Hepatocyte (in vitro differentiated cells): Measurements from ENCODE around the gene R3HDM4. TPM values are rescaled to one million over a fixed set of nuclear protein-coding genes. Genes with fewer than 3 reads are reported as not detected.

Experiments used
- DNase-seq: peaks from one replicate; pipeline ENCODE4 v3.0.0-alpha.2; 2016; ENCODE audit warnings: low spot score
- H2AFZ ChIP-seq: fragments of 200-600 bp; sonication (generic); 2 replicates; pipeline ENCODE4 v1.6.0; 2016; ENCODE audit warnings: antibody characterized with exemption, mild to moderate bottlenecking
- H3K27ac ChIP-seq: fragments of 200-600 bp; sonication (generic); 2 replicates; pipeline ENCODE4 v1.5.1; 2016; ENCODE audit warnings: mild to moderate bottlenecking
- H3K27me3 ChIP-seq: fragments of 200-600 bp; sonication (generic); 2 replicates; pipeline ENCODE4 v1.6.1; 2016
- H3K36me3 ChIP-seq: fragments of 200-600 bp; sonication (generic); replicated peaks from 2 replicates; pipeline ENCODE4 v1.5.1; 2016; ENCODE audit warnings: low read depth; ENCODE audit not compliant: insufficient read depth
- H3K4me1 ChIP-seq: fragments of 200-600 bp; sonication (generic); 2 replicates; pipeline ENCODE4 v1.5.1; 2016; ENCODE audit warnings: mild to moderate bottlenecking, moderate library complexity; ENCODE audit not compliant: insufficient read depth
- H3K4me2 ChIP-seq: fragments of 200-600 bp; sonication (generic); 2 replicates; pipeline ENCODE4 v1.6.0; 2016
- H3K4me3 ChIP-seq: fragments of 200-600 bp; sonication (generic); 2 replicates; pipeline ENCODE4 v1.5.1; 2016; ENCODE audit warnings: mild to moderate bottlenecking
- H3K79me2 ChIP-seq: fragments of 200-600 bp; sonication (generic); 2 replicates; pipeline ENCODE4 v1.6.0; 2017; ENCODE audit warnings: mild to moderate bottlenecking
- H3K9me2 ChIP-seq: fragments of 200-600 bp; sonication (generic); replicated peaks from 2 replicates; pipeline ENCODE4 v1.6.0; 2017; ENCODE audit warnings: mild to moderate bottlenecking; ENCODE audit not compliant: insufficient read depth
- H3K9me3 ChIP-seq: fragments of 200-600 bp; sonication (generic); 2 replicates; pipeline ENCODE4 v1.5.1; 2016; ENCODE audit warnings: low read depth, mild to moderate bottlenecking
- H4K20me1 ChIP-seq: fragments of 200-600 bp; sonication (generic); 2 replicates; pipeline ENCODE4 v1.6.0; 2016; ENCODE audit warnings: mild to moderate bottlenecking; ENCODE audit not compliant: insufficient read depth, poor library complexity, severe bottlenecking
- CTCF ChIP-seq: fragments of 200-600 bp; sonication (generic); IDR thresholded peaks from 2 replicates; pipeline ENCODE4 v1.5.1; 2016; ENCODE audit warnings: antibody characterized with exemption, mild to moderate bottlenecking; ENCODE audit not compliant: poor library complexity
- EZH2 ChIP-seq: fragments of 200-600 bp; sonication (generic); IDR thresholded peaks from 2 replicates; pipeline ENCODE4 v1.6.1; 2016; ENCODE audit warnings: antibody characterized with exemption, mild to moderate bottlenecking, borderline replicate concordance
- EZH2phosphoT487 ChIP-seq: fragments of 200-600 bp; sonication (generic); IDR thresholded peaks from one replicate; pipeline ENCODE4 v1.6.1; 2018; ENCODE audit warnings: antibody characterized with exemption, mild to moderate bottlenecking, low read depth, moderate library complexity; ENCODE audit not compliant: unreplicated experiment, severe bottlenecking
- WGBS: methylation state at CpG from one replicate; pipeline ENCODE4 v1.1.6; 2016; ENCODE audit warnings: low lambda C conversion rate; ENCODE audit errors: missing lambda C conversion rate; 5-methylcytosine and 5-hydroxymethylcytosine counted together
- polyA plus RNA-seq: library from polyadenylated mRNA; unstranded; fragments of >200 nt; fragmentation: Nextera tagmentation; extraction: Ambion mirVana; gene quantifications from 2 replicates; pipeline ENCODE4 v1.2.1, GENCODE V29; 2016
- total RNA-seq: library from RNA; depleted of rRNA; stranded (reverse); fragments of >200 nt; gene quantifications from 2 replicates; pipeline ENCODE4 v1.2.3, GENCODE V29; 2014

The R3HDM4 gene
- total and polyA plus RNA-seq, 2 experiments from 2014 or later: 44.1 to 86.6 TPM

DNA sequence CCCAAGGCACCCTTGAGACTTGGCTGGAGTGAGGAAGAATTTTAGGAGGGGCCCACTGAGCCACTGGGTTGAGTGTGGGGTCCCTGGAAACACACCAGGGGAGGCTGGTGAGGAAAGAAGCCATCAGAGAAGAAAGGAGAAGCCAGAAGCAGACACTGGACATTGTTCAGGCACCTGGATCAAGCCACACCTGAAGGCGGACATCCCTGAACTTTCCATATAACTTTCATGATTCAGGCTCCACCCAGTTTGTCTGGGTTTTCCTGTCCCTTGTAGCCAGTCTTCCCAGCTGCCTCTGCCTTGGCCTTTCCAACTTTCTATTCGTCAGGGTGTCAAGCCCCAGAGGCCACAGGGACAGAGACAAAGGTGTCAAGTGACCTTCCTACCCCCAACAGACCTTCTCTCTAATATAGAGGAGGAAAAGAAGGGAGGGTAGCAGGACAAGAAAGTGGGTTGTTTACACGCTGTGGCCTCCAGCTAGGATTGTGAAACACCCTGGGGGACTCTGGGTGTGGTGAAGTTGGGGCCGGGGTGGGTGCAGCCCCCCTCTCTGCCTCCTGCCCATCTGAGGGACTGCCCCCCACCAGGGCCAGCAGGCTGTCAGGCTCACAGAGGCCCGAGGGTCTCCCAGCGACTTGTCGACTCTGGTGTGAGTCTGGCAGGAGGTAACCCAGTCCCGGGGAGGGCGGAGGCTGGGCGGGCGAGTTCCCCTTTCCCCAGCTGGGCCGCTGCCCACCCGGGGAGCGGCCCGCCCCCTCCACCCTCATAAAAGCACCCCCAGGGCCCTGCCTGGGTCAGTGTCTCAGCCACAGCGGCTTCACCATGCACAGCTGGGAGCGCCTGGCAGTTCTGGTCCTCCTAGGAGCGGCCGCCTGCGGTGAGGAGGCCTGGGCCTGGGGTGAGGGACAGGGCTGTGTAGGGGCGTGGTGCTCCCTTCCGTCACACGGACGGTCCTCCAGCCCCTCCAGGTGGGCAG, 53.9 kb downstream of the R3HDM4 start, which contains the start of gene CFD:
CFD (plus strand) TSS at position 797 of the 976 bp plus-strand sequence; CDS start at position 823, 26 bp downstream.
- Histone ChIP-seq H3K36me3 (no peaks in the 10 kb centered on the region), H3K4me3 (peak within 1 kb of the TSS; percentile 14), H3K27ac (no peak within 1 kb of the TSS), H3K4me2 (peak within 1 kb of the TSS; percentile 84), H3K79me2 (no peaks in the 10 kb centered on the region), H3K4me1 (peaks cover 5% of the 10 kb centered on the region), H2AFZ (no peak within 1 kb of the TSS), H3K9me3 (no peaks in the 10 kb centered on the region), H3K9me2 (no peaks in the 10 kb centered on the region), H3K27me3 (no peaks in the 10 kb centered on the region), H4K20me1 (no peaks in the 10 kb centered on the region)
- TF ChIP-seq EZH2phosphoT487 (no peak), CTCF (no peak), EZH2 (no peak)
- no peak for DNase-seq
- 70% methylated on average over 16 of the region's 24 CpGs for WGBS

DNA sequence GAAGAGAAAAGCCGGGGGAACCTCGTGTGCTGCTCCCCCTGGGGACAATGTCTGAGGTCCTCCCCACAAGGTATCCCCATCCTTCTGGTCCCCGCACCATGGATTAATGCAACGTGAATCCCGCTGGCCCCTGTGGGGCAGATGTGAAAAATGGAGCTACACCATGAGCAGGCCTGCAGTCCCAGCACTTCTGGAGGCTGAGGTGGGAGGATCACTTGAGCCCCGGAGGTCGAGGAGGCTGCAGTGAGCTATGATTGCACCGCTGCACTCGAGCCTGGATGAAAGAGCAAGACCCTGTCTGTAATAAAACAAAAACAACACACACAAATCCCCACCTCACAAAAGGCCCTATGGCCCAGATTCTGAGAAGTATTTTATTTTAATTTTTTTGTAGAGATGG, 54.7 kb downstream of the R3HDM4 start:
- DNase-seq: no peak
- no peak overlapping the region for H2AFZ ChIP-seq
- no peaks in the 10 kb centered on the region for H3K9me2 ChIP-seq
- 83% methylated on average over 9 of the region's 9 CpGs for WGBS
- TF ChIP-seq EZH2 (no peak), EZH2phosphoT487 (no peak), CTCF (no peak)
- no peaks in the 10 kb centered on the region for H3K27me3 ChIP-seq
- no peak overlapping the region for H3K27ac ChIP-seq
- H3K9me3 ChIP-seq: no peaks in the 10 kb centered on the region
- no peak overlapping the region for H3K4me2 ChIP-seq
- no peak overlapping the region for H3K4me3 ChIP-seq
- H3K79me2 ChIP-seq: no peaks in the 10 kb centered on the region
- no peaks in the 10 kb centered on the region for H3K36me3 ChIP-seq
- no peaks in the 10 kb centered on the region for H4K20me1 ChIP-seq
- peaks cover 5% of the 10 kb centered on the region for H3K4me1 ChIP-seq

GRCh38 chr19:855566-856120, 57.4 kb downstream of the R3HDM4 start:
- H3K9me2 ChIP-seq: no peaks in the 10 kb centered on the region
- H3K36me3 ChIP-seq: no peaks in the 10 kb centered on the region
- no peak overlapping the region for H3K4me3 ChIP-seq
- WGBS: 84% methylated on average over 37 of the region's 40 CpGs
- no peak overlapping the region for H2AFZ ChIP-seq
- H3K4me1 ChIP-seq: peaks cover 5% of the 10 kb centered on the region
- no peak for DNase-seq
- no peaks in the 10 kb centered on the region for H4K20me1 ChIP-seq
- H3K9me3 ChIP-seq: no peaks in the 10 kb centered on the region
- H3K27ac ChIP-seq: no peak overlapping the region
- no peaks in the 10 kb centered on the region for H3K27me3 ChIP-seq
- H3K4me2 ChIP-seq: no peak overlapping the region
- no peaks in the 10 kb centered on the region for H3K79me2 ChIP-seq
- TF ChIP-seq CTCF (no peak), EZH2 (no peak), EZH2phosphoT487 (no peak)
